A673 (cell line): ENCODE results near the gene STKLD1.

ENCODE experiments used
- EZH2 ChIP-seq: fragments of 200-600 bp; sonication (generic); IDR thresholded peaks from 2 replicates; pipeline ENCODE4 v1.6.1; 2017; ENCODE audit warnings: borderline replicate concordance, low read depth, mild to moderate bottlenecking, mixed read lengths, antibody characterized with exemption, low read length; ENCODE audit not compliant: poor library complexity, severe bottlenecking
- TF ChIP-seq, protein P1 (sequence below): fragments of 300-800, 200-600 bp; sonication (generic); conservative IDR thresholded peaks from 2 replicates; pipeline ENCODE4 v1.5.1; 2017; ENCODE audit warnings: low read depth, mild to moderate bottlenecking, antibody characterized with exemption, low read length, moderate library complexity, mixed read lengths

DNA sequence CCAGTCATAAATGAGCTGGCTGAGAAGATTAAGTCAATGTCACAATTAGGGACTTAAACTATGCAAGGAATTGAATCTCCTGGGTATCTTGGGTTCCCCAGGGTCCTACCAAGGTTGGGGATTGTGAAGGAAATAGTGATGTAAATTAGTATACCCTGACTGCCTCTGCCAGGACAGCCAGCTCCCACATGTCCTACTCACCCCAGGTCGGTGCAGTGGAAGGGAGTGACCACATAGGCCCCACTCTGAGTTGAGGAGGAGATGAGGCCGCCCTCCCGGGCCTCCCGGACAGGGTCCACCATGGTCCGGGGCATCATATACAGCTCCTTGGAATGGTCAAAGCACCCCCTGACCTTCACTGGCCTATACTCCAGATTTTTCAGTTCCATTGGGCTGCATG is 22.6 kb upstream of the STKLD1 start:
- TF ChIP-seq, protein P1, sequence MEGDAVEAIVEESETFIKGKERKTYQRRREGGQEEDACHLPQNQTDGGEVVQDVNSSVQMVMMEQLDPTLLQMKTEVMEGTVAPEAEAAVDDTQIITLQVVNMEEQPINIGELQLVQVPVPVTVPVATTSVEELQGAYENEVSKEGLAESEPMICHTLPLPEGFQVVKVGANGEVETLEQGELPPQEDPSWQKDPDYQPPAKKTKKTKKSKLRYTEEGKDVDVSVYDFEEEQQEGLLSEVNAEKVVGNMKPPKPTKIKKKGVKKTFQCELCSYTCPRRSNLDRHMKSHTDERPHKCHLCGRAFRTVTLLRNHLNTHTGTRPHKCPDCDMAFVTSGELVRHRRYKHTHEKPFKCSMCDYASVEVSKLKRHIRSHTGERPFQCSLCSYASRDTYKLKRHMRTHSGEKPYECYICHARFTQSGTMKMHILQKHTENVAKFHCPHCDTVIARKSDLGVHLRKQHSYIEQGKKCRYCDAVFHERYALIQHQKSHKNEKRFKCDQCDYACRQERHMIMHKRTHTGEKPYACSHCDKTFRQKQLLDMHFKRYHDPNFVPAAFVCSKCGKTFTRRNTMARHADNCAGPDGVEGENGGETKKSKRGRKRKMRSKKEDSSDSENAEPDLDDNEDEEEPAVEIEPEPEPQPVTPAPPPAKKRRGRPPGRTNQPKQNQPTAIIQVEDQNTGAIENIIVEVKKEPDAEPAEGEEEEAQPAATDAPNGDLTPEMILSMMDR: no peak
- TF ChIP-seq EZH2: no peak
